OCI-LY7 (cell line): ENCODE data around the gene CRISP3.

Experiments
- CTCF ChIP-seq: fragments of 200-600 bp; sonication (generic); conservative IDR thresholded peaks from 2 replicates; pipeline ENCODE4 v1.5.1; 2014; ENCODE audit warnings: mild to moderate bottlenecking, antibody characterized with exemption, low read length, moderate library complexity, mixed read lengths
- EZH2phosphoT487 ChIP-seq: fragments of 200-600 bp; sonication (generic); IDR thresholded peaks from 2 replicates; pipeline ENCODE4 v1.6.1; 2018; ENCODE audit warnings: low read depth, borderline replicate concordance, mild to moderate bottlenecking, mixed run types, antibody characterized with exemption, low read length, moderate library complexity, mixed read lengths

DNA sequence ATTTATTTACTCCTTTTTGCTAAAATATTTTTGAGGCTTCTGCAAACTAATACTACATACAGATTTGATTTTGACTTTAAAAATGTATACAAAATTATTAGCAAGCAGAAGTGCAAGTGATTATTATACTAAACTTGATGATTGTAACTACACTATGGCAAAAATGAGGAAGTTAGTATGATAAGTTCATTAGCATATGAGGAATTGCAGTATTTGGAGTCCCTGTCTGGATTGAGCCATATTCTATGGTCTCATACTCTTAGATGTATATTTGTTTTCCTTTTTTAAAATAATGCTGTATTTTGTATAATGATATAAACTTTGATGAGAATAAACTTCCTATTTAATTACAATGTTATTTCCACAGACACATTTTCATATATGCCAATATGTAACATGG is 13.9 kb downstream of the CRISP3 start:
- TF ChIP-seq CTCF (no peak), EZH2phosphoT487 (no peak)
